Endothelial cell of umbilical vein (primary cell): ENCODE data around the gene CAMKK2. TPM values are rescaled to one million over a fixed set of nuclear protein-coding genes. Genes with fewer than 3 reads are reported as not detected.

Experiments used
- BruUV-seq: library from RNA; stranded (reverse); fragments of 400-500 nt; replicated peaks from 2 replicates; lab custom pipeline; 2021; lab: Mats Ljungman, UMichigan
- CTCF ChIA-PET: fragments of 300-600, 350-600 bp; sonication (Branson Sonifier 250); formaldehyde crosslinking; loops from one replicate; lab custom pipeline; 2021; ENCODE audit warnings: antibody characterized with exemption, inconsistent platforms; lab: Charles Lee
- POLR2A ChIA-PET: fragments of 300-600, 350-600 bp; sonication (Branson Sonifier 250); formaldehyde crosslinking; loops from one replicate; lab custom pipeline; 2021; ENCODE audit warnings: antibody characterized with exemption, inconsistent platforms; lab: Charles Lee
- DNase-seq: peaks from one replicate; pipeline ENCODE4 v3.0.0-alpha.2; 2011; ENCODE audit warnings: low read depth, low spot score
- FAIRE-seq: peaks from 2 replicates; lab custom pipeline; 2011; peaks lifted over from hg19 to GRCh38; lab: Jason Lieb, UNC
- H2AFZ ChIP-seq: 2 replicates; pipeline ENCODE4 v1.6.0; 2012; ENCODE audit warnings: low read depth, low read length, control low read depth, inconsistent platforms
- H3K27ac ChIP-seq: 2 replicates; pipeline ENCODE4 v1.5.1; 2011; ENCODE audit warnings: low read depth, mild to moderate bottlenecking, control low read depth, low read length, moderate library complexity; ENCODE audit not compliant: insufficient read depth
- H3K27me3 ChIP-seq, 2 experiments: 2 replicates each; pipeline versions ENCODE4 v1.6.0 to v1.6.1; 2011; ENCODE audit warnings: low read length in 2 of 2, mixed read lengths in 1 of 2; ENCODE audit not compliant: control insufficient read depth in 2 of 2, insufficient read depth in 2 of 2
- H3K36me3 ChIP-seq, 2 experiments: 2 replicates in 1 of 2; 3 replicates in 1 of 2; pipeline ENCODE4 v1.5.1; 2011; ENCODE audit warnings: low read length in 2 of 2, mild to moderate bottlenecking in 1 of 2, moderate library complexity in 1 of 2; ENCODE audit not compliant: control insufficient read depth in 2 of 2, insufficient read depth in 2 of 2; ENCODE audit errors: extremely low read depth in 1 of 2
- H3K4me1 ChIP-seq: 3 replicates; pipeline ENCODE4 v1.5.1; 2011; ENCODE audit warnings: mild to moderate bottlenecking, low read length; ENCODE audit not compliant: control insufficient read depth, insufficient read depth; ENCODE audit errors: extremely low read depth
- H3K4me2 ChIP-seq: 2 replicates; pipeline ENCODE4 v1.6.1; 2011; ENCODE audit warnings: low read length, control low read depth, mixed read lengths; ENCODE audit not compliant: insufficient read depth
- H3K4me3 ChIP-seq, 3 experiments: fragments of 200-600 bp in 1 of 3; sonication (generic), shearing (Covaris generic) in 1 of 3; replicated peaks in 1 of 3; 2 replicates each; pipeline ENCODE4 v1.5.1; 2011 to 2016; ENCODE audit warnings: control low read depth in 3 of 3, low read length in 3 of 3, mild to moderate bottlenecking in 2 of 3, inconsistent platforms in 1 of 3, low read depth in 1 of 3, moderate library complexity in 1 of 3; ENCODE audit not compliant: insufficient read depth in 1 of 3
- H3K79me2 ChIP-seq: 2 replicates; pipeline ENCODE4 v1.6.0; 2012; ENCODE audit warnings: low read length, inconsistent platforms; ENCODE audit not compliant: control insufficient read depth, insufficient read depth
- H3K9ac ChIP-seq: replicated peaks from 2 replicates; pipeline ENCODE3; 2011; ENCODE audit warnings: low read length, control low read depth; ENCODE audit not compliant: insufficient read depth; ENCODE audit errors: extremely low read depth
- H3K9me1 ChIP-seq: replicated peaks from 3 replicates; pipeline ENCODE4 v1.6.0; 2011; ENCODE audit warnings: mild to moderate bottlenecking, low read length; ENCODE audit not compliant: control insufficient read depth, insufficient read depth; ENCODE audit errors: extremely low read depth
- H3K9me3 ChIP-seq: replicated peaks from 2 replicates; pipeline ENCODE4 v1.5.1; 2012; ENCODE audit warnings: low read length, inconsistent platforms; ENCODE audit not compliant: control insufficient read depth, insufficient read depth
- H4K20me1 ChIP-seq: replicated peaks from 2 replicates; pipeline ENCODE3; 2011; ENCODE audit warnings: mild to moderate bottlenecking, low read length; ENCODE audit not compliant: control insufficient read depth, insufficient read depth; ENCODE audit errors: extremely low read depth
- CTCF ChIP-seq, 2 donors: IDR thresholded peaks; 1 replicate in 1 of 2; 2 replicates in 1 of 2; pipeline ENCODE4 v1.5.1; 2011; ENCODE audit warnings: low read length in 2 of 2, mild to moderate bottlenecking in 2 of 2, moderate library complexity in 2 of 2, control low read depth in 1 of 2, inconsistent platforms in 1 of 2, low read depth in 1 of 2; ENCODE audit not compliant: insufficient read depth in 1 of 2; ENCODE audit errors: extremely low read depth in 1 of 2
- EZH2 ChIP-seq: IDR thresholded peaks from 2 replicates; pipeline ENCODE4 v1.6.1; 2012; ENCODE audit warnings: borderline replicate concordance, low read depth, mild to moderate bottlenecking, moderate library complexity, low read length, inconsistent platforms; ENCODE audit not compliant: severe bottlenecking
- FOS ChIP-seq: IDR thresholded peaks from 2 replicates; pipeline ENCODE4 v1.6.1; 2011; ENCODE audit warnings: mild to moderate bottlenecking, low read length, moderate library complexity, borderline replicate concordance; ENCODE audit not compliant: insufficient read depth
- GATA2 ChIP-seq: IDR thresholded peaks from 2 replicates; pipeline ENCODE4 v1.7.0; 2011; ENCODE audit warnings: low read depth, mild to moderate bottlenecking, moderate library complexity, mixed read lengths, low read length; ENCODE audit not compliant: insufficient read length, insufficient read depth
- JUN ChIP-seq: IDR thresholded peaks from 2 replicates; pipeline ENCODE4 v1.6.1; 2011; ENCODE audit warnings: borderline replicate concordance, low read depth; ENCODE audit not compliant: insufficient read length, insufficient read depth
- MAX ChIP-seq: IDR thresholded peaks from 2 replicates; pipeline ENCODE4 v1.6.1; 2011; ENCODE audit not compliant: insufficient read depth, insufficient read length
- MYC ChIP-seq: IDR thresholded peaks from one replicate; pipeline ENCODE4 v1.6.1; 2011; ENCODE audit warnings: mild to moderate bottlenecking, low read depth, low read length
- POLR2A ChIP-seq: IDR thresholded peaks from 2 replicates; pipeline ENCODE4 v1.6.1; 2012; ENCODE audit warnings: low read depth, mild to moderate bottlenecking, control low read depth, low read length
- POLR2AphosphoS5 ChIP-seq: IDR thresholded peaks from 2 replicates; pipeline ENCODE4 v1.6.1; 2012; ENCODE audit warnings: low read depth, mild to moderate bottlenecking, control low read depth, low read length, moderate library complexity; ENCODE audit not compliant: insufficient read depth
- dilution Hi-C: fragments of 300-500 bp; cut with MboI; formaldehyde crosslinking; loops from one replicate; pipeline ENCODE4 v1.15.0; 2019; ENCODE audit warnings: low sequenced_read_pairs; ENCODE audit not compliant: extremely low pct_ligation_motif_present
- intact Hi-C: fragments of 100-400 bp; cut with micrococcal nuclease; formaldehyde crosslinking; loops from one replicate; pipeline ENCODE4 v1.10.0; 2022
- polyA plus RNA-seq, 4 experiments: library from polyadenylated mRNA; depleted of rRNA in 3 of 4; stranded (reverse) in 3 of 4; unstranded in 1 of 4; fragments of >200 nt; gene quantifications; 2 replicates each; pipeline versions ENCODE4 v1.2.1 to v1.2.3, GENCODE V29; 2011 to 2012; ENCODE audit warnings: missing spikeins in 1 of 4
- total RNA-seq: library from RNA; stranded (reverse); gene quantifications from 2 replicates; pipeline ENCODE4 v1.2.3, GENCODE V29; 2021

CAMKK2 gene
- total and polyA plus RNA-seq, 2 donors (not counting 3 experiments of a cell fraction or from before 2014, with no cell fraction given) = 32.5 to 45.0 TPM

- CTCF ChIA-PET = interaction anchor here (1.2 kb wide), 2 partner anchors 23 to 35 kb away, joined by 3 read pairs; no protein-coding TSS in a partner anchor
- H3K9me1 ChIP-seq = no peaks in the 10 kb centered on the region
- H3K27me3 ChIP-seq = no peaks in the 10 kb centered on the region
- H3K4me3 ChIP-seq = no peak overlapping the region
- dilution Hi-C loops (no loop called here), intact Hi-C loops (no loop called here)
- DNase-seq = peak; percentile 72
- no peak for FAIRE-seq
- POLR2A ChIA-PET = no interaction called here
- H3K36me3 ChIP-seq = no peaks in the 10 kb centered on the region
- BruUV-seq = no TSS peak
- H2AFZ ChIP-seq = no peak overlapping the region
- no peaks in the 10 kb centered on the region for H3K9me3 ChIP-seq
- TF ChIP-seq MYC (no peak), EZH2 (no peak), CTCF (IDR thresholded peaks at IDR 0.05; ENCODE audit: extremely low read depth in 1 of 2, insufficient read depth in 1 of 2, low read depth in 1 of 2, low read length in 2 of 2) (no peak), JUN (no peak), GATA2 (no peak), POLR2A (no peak), FOS (no peak), POLR2AphosphoS5 (no peak), MAX (no peak)
- no peaks in the 10 kb centered on the region for H4K20me1 ChIP-seq
- no peak overlapping the region for H3K4me2 ChIP-seq
- H3K27ac ChIP-seq = no peak overlapping the region
- H3K4me1 ChIP-seq = peaks cover 12% of the 10 kb centered on the region
- no peak overlapping the region for H3K9ac ChIP-seq
- peaks cover 12% of the 10 kb centered on the region for H3K79me2 ChIP-seq
Observed at GRCh38 chr12:121300083-121300819, 3.7 kb upstream of the CAMKK2 start.
